Activated T-cell treated with anti-CD3 and anti-CD28 coated beads, Interleukin-2, amount 50 U/mL, for 24 hours (primary cell): ENCODE results near the gene GPC5.

Source experiments
- DNase-seq: peaks from one replicate; pipeline ENCODE4 v3.0.0-alpha.2; 2020
- H3K27ac Mint-ChIP-seq: 2 replicates; pipeline ENCODE4 v1.8.0; 2020; ENCODE audit warnings: mild to moderate bottlenecking, mixed read lengths
- H3K27me3 Mint-ChIP-seq: 2 replicates; pipeline ENCODE4 v1.8.0; 2020; ENCODE audit warnings: mixed read lengths
- H3K36me3 Mint-ChIP-seq: 2 replicates; pipeline ENCODE4 v1.8.0; 2020; ENCODE audit warnings: low read depth, mixed read lengths
- H3K4me1 Mint-ChIP-seq: 2 replicates; pipeline ENCODE4 v1.8.0; 2020; ENCODE audit warnings: low read depth, mixed read lengths
- H3K4me3 Mint-ChIP-seq: 2 replicates; pipeline ENCODE4 v1.8.0; 2020; ENCODE audit warnings: mild to moderate bottlenecking, moderate library complexity, mixed read lengths
- H3K9me3 Mint-ChIP-seq: 2 replicates; pipeline ENCODE4 v1.8.0; 2020; ENCODE audit warnings: mixed read lengths

The GPC5 gene

DNA sequence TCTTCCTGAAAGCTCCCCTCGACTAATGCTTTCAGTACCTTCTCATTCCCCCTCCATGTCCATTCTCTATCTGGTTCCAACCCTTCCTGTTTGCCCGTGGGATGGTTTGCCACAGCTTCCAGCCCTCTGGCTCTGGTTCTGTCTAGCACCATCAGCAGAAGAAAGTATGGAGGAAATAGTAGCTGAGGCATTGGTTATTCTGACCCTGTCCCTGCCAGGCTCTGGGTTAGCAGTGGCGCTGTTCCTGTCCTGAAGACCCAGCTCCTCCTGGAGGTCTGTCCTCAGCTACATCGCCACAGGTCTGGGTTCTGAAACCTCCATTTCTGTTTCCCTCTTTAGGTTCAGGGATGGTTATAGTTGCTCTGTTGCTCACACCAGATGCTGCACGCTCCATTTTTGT lies 1223.6 kb downstream of the GPC5 start:
- no peak overlapping the region for H3K4me3 Mint-ChIP-seq
- H3K36me3 Mint-ChIP-seq, result no peaks in the 10 kb centered on the region
- peaks cover 3% of the 10 kb centered on the region for H3K9me3 Mint-ChIP-seq
- no peak for DNase-seq
- H3K27me3 Mint-ChIP-seq, result no peaks in the 10 kb centered on the region
- no peaks in the 10 kb centered on the region for H3K4me1 Mint-ChIP-seq
- no peak overlapping the region for H3K27ac Mint-ChIP-seq

DNA sequence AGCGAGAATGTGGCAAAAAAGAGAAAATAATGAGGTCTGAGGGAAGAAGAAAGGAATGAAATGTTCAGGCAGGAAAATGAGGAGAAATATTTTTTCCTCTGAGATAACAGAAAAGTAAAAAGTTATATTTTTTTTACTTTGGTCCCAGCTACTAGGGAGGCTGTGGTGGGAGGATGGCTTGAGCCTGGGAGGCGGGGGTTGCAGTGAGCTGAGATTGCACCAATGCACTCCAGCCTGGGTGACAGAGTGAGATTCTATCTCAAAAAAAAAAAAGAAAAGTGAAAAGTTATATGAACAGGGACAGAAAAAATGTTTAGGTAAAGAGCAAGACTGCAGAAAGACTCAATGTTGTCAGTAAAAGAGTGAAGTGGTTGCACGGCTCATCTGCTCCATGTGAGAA lies 1224.5 kb downstream of the GPC5 start:
- H3K27me3 Mint-ChIP-seq, result no peaks in the 10 kb centered on the region
- DNase-seq, result no peak
- no peaks in the 10 kb centered on the region for H3K4me1 Mint-ChIP-seq
- H3K9me3 Mint-ChIP-seq, result peaks cover 3% of the 10 kb centered on the region
- no peaks in the 10 kb centered on the region for H3K36me3 Mint-ChIP-seq
- H3K27ac Mint-ChIP-seq, result no peak overlapping the region
- H3K4me3 Mint-ChIP-seq, result no peak overlapping the region

DNA sequence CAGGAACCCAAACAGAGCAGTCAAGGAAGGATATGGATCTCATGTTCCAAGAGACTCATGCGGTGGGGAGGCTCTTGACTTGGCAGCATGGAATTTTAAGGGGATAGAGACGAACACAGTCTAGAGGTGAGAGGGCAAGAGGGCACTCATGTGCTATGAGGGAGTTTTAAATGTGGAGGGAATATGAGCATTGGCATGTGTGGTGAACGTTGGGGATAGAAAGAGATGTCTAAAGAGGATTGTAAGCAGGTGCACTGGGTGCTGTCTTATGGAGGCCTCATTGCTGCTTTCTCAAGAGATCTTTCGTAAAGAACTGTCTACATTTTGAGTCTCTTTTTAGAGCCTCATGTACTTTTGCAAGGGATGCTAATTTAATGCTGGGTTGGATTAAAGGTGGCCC lies 1227.9 kb downstream of the GPC5 start:
- no peaks in the 10 kb centered on the region for H3K4me1 Mint-ChIP-seq
- H3K9me3 Mint-ChIP-seq, result peaks cover 3% of the 10 kb centered on the region
- DNase-seq, result no peak
- H3K27ac Mint-ChIP-seq, result no peak overlapping the region
- H3K4me3 Mint-ChIP-seq, result no peak overlapping the region
- no peaks in the 10 kb centered on the region for H3K36me3 Mint-ChIP-seq
- H3K27me3 Mint-ChIP-seq, result no peaks in the 10 kb centered on the region

DNA sequence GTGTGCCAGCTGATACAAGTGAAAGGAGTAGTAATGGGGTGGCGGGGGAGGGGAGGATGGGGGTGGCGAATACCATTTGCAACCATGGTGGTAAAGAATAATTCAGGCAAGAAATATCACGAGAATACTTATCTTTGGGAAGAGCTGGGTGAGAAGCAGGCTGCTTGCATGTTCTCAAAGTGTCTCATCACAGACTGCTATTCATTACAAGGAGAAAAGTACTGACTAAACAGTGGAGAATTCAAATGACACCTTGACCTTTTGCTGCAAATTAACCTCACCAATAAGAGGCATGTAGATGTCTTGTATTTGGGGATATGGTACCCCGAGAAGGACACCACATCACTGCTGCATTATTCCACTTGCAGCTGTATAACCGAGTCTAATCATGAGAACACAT lies 1242.5 kb downstream of the GPC5 start:
- no peak for DNase-seq
- no peak overlapping the region for H3K4me3 Mint-ChIP-seq

DNA sequence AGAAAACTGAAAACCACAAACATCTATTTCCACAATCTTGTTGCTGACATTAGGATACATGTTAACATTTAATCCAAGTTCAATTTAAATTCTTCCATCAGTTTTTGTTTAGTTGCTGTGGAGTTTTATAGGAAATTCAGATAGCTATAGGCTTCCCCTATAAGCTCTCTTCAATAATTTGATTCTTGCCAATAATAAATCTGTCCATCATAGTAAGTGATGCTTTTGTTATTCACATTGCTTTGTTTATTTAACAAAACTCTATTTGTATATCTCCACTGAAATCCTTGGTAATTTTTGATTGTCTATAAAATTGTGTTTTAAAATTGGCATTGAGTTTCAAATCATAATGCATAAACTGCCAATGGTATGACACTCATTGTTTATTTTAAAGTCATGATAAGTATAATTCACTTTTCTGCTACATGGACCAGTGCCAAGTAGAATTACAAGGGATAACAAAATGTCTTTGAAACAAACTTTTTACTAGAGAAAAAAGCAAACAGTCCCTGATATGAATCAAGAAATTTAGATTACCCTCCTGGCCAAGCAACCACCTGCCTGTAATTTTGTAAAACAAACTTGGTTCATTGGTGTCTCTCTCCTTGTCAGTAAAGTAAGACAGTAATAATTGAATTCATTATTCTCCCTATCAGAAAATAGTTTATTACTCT lies 1250.9 kb downstream of the GPC5 start:
- no peaks in the 10 kb centered on the region for H3K4me1 Mint-ChIP-seq
- DNase-seq, result no peak
- no peaks in the 10 kb centered on the region for H3K9me3 Mint-ChIP-seq
- H3K36me3 Mint-ChIP-seq, result no peaks in the 10 kb centered on the region
- H3K4me3 Mint-ChIP-seq, result no peak overlapping the region
- H3K27me3 Mint-ChIP-seq, result no peaks in the 10 kb centered on the region
- no peak overlapping the region for H3K27ac Mint-ChIP-seq

More for the DNA sequence above, 1242.5 kb downstream of the GPC5 start:
- Mint-ChIP-seq H3K27me3 (no peaks in the 10 kb centered on the region), H3K27ac (no peak overlapping the region), H3K4me1 (no peaks in the 10 kb centered on the region), H3K36me3 (no peaks in the 10 kb centered on the region), H3K9me3 (peaks cover 16% of the 10 kb centered on the region)

DNA sequence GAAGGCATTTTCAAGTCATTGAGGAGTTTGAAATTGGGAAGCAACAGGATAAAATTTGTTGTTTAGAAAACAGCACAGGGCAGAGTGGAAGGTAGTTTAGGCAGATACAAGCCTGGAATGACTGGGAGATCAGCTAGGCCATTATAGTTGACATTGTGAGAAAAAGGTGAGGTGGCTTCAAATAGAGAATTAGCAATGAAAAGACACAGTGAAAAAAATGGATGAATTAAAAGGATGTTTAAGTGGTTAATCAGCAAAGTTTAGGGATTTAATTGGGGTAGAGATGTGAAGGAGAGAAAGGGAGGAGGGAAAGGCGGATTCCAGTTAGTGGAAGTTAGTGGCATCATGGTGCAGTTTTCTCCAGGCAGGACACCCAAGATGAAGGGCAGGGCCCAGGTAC lies 1257.7 kb downstream of the GPC5 start:
- Mint-ChIP-seq H3K4me1 (no peaks in the 10 kb centered on the region), H3K27me3 (no peaks in the 10 kb centered on the region), H3K36me3 (no peaks in the 10 kb centered on the region), H3K27ac (no peak overlapping the region), H3K4me3 (no peak overlapping the region), H3K9me3 (peaks cover 15% of the 10 kb centered on the region)
- no peak for DNase-seq

DNA sequence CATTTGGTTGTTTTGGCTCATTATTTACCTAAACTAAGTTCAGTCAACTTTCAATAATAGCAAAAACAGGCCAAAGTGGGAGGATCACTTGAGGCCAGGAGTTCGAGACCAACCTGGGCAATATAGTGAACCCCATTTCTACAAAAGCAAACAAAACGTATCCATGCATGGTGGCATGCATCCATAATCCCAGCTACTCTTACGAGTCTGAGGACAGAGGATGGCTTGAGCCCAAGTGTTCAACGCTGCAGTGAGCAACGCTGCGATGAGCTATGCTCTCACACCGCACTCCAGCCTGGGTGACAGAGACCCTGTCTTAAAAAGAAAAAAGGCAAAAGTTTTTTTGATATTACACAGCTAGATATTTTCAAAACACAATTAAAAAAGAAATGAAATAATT lies 1258.2 kb downstream of the GPC5 start:
- Mint-ChIP-seq H3K27ac (no peak overlapping the region), H3K4me3 (no peak overlapping the region), H3K27me3 (no peaks in the 10 kb centered on the region), H3K36me3 (no peaks in the 10 kb centered on the region), H3K4me1 (no peaks in the 10 kb centered on the region), H3K9me3 (peaks cover 15% of the 10 kb centered on the region)
- DNase-seq, result no peak

DNA sequence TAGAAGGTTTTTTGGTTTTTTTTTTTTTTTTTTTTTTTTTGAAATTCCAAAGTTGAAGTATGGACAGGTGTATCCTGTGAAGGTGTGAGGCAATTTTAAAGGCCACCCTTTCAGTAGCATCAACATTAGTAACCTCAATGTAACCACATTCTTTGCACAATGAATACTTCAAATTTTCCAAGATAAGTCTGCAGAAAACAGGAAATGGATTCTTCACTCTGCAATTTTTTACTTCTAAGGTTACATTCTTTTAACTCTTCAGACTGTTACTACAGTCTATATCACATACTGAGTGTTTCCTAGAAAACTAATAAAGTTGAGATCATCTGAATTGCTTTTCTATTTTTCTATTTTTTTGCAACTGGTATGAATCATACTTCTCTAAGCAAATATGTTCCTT lies 1259.1 kb downstream of the GPC5 start:
- Mint-ChIP-seq H3K4me3 (no peak overlapping the region), H3K9me3 (peaks cover 15% of the 10 kb centered on the region), H3K4me1 (no peaks in the 10 kb centered on the region), H3K36me3 (no peaks in the 10 kb centered on the region), H3K27ac (no peak overlapping the region), H3K27me3 (no peaks in the 10 kb centered on the region)
- DNase-seq, result no peak

DNA sequence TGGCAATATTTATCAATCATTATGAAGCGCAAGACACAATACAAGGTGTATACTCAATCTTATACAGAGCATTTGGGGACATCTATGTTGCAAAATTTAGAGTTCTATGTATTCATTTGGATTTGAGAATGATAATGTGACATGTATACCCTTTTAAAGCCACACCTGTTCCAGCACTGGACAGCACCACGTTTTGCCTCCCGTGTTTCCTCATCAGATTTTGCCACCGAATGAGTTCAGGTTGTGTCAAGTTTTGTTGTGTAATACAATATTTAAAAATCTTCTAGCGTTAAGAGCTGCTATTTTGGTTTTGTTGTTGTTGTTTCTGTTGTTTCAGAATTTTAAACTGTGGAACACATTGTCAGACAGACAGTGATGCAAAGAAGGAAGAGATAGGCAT lies 1259.9 kb downstream of the GPC5 start:
- no peak for DNase-seq
- no peak overlapping the region for H3K27ac Mint-ChIP-seq
- no peaks in the 10 kb centered on the region for H3K4me1 Mint-ChIP-seq
- no peak overlapping the region for H3K4me3 Mint-ChIP-seq
- H3K36me3 Mint-ChIP-seq, result no peaks in the 10 kb centered on the region
- peaks cover 15% of the 10 kb centered on the region for H3K9me3 Mint-ChIP-seq
- no peaks in the 10 kb centered on the region for H3K27me3 Mint-ChIP-seq

DNA sequence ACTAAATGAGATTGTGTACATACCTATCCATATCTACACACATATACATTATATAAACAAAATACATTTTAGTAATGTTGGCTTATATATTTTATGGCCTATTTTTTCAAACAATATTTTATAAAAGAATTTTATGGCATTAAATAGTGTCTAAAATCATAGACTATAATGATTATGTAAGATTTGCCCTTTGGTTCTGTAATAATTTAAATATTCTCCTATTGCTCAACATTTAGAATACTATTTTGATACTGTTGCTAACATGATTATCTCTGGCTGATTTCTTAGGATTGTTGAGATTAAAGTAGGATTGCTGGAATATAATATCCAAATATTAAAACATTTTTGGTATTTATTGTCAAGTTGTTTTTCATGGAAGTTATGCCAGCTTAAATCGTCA lies 1263.0 kb downstream of the GPC5 start:
- H3K36me3 Mint-ChIP-seq, result no peaks in the 10 kb centered on the region
- no peaks in the 10 kb centered on the region for H3K27me3 Mint-ChIP-seq
- no peak overlapping the region for H3K4me3 Mint-ChIP-seq
- DNase-seq, result no peak
- H3K4me1 Mint-ChIP-seq, result no peaks in the 10 kb centered on the region
- H3K27ac Mint-ChIP-seq, result no peak overlapping the region
- H3K9me3 Mint-ChIP-seq, result peaks cover 8% of the 10 kb centered on the region

DNA sequence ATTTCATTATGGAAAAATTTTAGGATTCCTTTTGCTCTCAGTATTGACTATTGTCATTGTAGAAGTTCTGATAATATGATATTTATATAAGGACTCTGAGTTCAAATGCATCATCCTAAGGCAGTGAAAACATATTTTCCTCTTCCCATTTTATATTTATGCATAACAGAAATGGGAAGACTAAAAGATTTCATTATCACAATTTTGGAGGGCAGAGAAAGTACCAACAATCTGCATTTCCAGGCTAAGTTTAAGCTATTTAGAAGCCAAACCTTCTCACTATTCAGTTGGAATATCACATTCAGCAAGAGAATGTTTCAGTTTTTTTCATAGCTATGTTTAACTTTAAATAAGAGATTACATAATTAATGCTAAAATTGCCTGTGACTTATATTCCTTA lies 1269.7 kb downstream of the GPC5 start:
- no peak overlapping the region for H3K27ac Mint-ChIP-seq
- H3K9me3 Mint-ChIP-seq, result no peaks in the 10 kb centered on the region
- H3K4me1 Mint-ChIP-seq, result no peaks in the 10 kb centered on the region
- H3K36me3 Mint-ChIP-seq, result no peaks in the 10 kb centered on the region
- no peak for DNase-seq
- H3K4me3 Mint-ChIP-seq, result no peak overlapping the region
- H3K27me3 Mint-ChIP-seq, result no peaks in the 10 kb centered on the region

DNA sequence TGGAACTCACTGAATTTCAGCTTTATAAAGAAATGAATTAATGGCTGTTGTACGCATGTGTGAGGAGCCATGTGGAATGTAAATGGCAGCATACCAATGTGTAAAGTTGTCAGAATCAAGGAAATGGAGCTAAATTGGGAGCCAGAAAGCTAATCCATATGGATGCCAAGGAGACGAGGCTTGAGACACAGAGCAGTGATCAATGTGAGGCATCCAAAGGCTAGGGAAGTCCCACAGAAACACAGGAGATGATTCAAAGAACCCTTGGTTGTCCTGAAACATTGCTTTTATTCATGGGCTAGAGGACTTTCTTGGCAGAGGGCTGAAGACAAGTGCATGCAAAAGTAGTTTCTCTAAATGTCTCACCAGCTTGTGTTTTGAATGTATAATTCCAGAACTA lies 1271.7 kb downstream of the GPC5 start:
- Mint-ChIP-seq H3K27ac (no peak overlapping the region), H3K9me3 (no peaks in the 10 kb centered on the region)

DNA sequence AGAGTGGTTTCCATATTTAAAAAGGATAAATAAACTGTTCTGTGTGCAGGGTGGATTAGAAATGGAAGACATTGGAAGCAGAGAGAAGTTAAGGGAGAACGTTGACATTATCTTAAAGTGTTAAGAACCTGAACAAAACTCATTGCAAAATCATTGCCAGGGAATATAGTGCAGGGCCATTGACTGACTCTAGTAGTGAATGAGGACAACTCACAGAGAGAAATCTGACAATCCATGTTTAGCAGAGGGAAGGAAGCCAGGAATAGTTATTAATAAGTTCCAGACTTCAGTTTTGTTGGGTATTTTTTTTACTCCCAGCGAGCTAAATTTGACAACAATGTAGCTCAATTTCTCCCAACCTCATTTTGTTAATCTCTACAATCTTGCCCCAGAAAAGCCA lies 1273.4 kb downstream of the GPC5 start:
- DNase-seq, result no peak
- Mint-ChIP-seq H3K36me3 (no peaks in the 10 kb centered on the region), H3K27me3 (no peaks in the 10 kb centered on the region), H3K4me1 (no peaks in the 10 kb centered on the region), H3K9me3 (no peaks in the 10 kb centered on the region), H3K4me3 (no peak overlapping the region), H3K27ac (no peak overlapping the region)

More for the DNA sequence above, 1271.7 kb downstream of the GPC5 start:
- no peaks in the 10 kb centered on the region for H3K27me3 Mint-ChIP-seq
- H3K4me3 Mint-ChIP-seq, result no peak overlapping the region
- DNase-seq, result no peak
- no peaks in the 10 kb centered on the region for H3K4me1 Mint-ChIP-seq
- H3K36me3 Mint-ChIP-seq, result no peaks in the 10 kb centered on the region

DNA sequence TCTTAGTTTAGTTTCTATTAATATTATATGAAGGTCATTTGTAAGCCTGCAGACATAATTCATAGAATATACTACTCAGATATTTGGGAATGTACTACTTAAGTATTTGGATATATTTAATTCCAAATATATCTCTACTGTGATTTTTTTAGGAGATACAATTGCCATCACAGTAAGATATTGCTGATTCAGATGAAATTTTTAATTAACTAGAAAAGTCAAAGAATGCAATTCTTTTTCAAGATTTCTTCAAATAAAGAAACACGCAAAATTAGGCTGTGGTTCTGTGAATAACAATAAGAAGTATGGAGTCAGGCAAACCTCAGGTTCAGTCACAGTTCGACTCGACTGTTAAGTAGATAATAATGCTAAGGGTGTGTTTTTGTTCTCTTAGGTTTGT lies 1277.8 kb downstream of the GPC5 start:
- Mint-ChIP-seq H3K27me3 (no peaks in the 10 kb centered on the region), H3K9me3 (peaks cover 2% of the 10 kb centered on the region), H3K36me3 (no peaks in the 10 kb centered on the region), H3K27ac (no peak overlapping the region), H3K4me3 (no peak overlapping the region), H3K4me1 (no peaks in the 10 kb centered on the region)
- no peak for DNase-seq

DNA sequence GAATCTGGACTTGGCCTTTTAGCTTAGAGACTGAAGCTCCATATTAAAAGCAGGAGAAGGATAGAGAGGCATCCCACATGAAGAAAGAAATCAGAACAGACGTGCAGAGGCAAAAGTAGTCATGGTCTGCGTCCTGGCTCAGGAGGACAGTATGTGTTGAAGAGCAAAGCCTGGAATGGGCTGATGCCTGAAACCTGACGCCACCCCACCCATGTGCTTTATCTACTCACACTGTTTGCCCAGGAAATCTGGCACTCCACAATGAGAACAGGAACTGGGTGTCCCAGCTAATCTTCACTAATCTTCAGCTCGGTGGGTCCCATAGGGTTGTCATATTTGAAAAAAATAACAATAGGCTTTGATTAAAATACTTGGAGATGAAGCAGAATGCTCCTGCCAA lies 1279.2 kb downstream of the GPC5 start:
- Mint-ChIP-seq H3K4me1 (no peaks in the 10 kb centered on the region), H3K27ac (no peak overlapping the region), H3K36me3 (no peaks in the 10 kb centered on the region), H3K4me3 (no peak overlapping the region), H3K27me3 (no peaks in the 10 kb centered on the region), H3K9me3 (peaks cover 2% of the 10 kb centered on the region)
- no peak for DNase-seq

DNA sequence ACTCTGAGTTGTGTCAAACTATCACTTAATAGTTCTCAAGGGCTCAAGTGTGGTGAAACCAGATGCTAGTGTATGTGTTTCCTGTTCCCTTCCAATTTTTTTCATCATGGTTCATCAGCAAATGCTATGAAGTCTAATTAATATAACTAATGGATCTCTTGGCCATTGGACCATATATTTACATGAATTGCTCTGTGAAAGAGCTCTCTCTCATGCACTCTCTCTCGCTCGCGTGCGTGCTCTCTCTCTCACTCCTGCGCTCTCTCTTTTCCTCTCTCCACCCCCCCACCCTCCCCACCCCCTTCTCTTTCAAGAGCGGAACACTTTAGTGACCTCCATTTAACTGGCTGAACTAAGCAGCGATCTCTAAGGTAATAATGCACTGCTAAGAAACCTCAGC lies 1281.2 kb downstream of the GPC5 start:
- H3K4me3 Mint-ChIP-seq, result no peak overlapping the region
- H3K27me3 Mint-ChIP-seq, result no peaks in the 10 kb centered on the region
- no peak overlapping the region for H3K27ac Mint-ChIP-seq
- H3K4me1 Mint-ChIP-seq, result no peaks in the 10 kb centered on the region
- DNase-seq, result no peak
- no peaks in the 10 kb centered on the region for H3K36me3 Mint-ChIP-seq
- H3K9me3 Mint-ChIP-seq, result peaks cover 4% of the 10 kb centered on the region
